Activated CD8-positive, alpha-beta memory T cell treated with anti-CD3 and anti-CD28 coated beads for 36 hours (primary cell): Measurements from ENCODE around the gene CSRP3. TPM values are rescaled to one million over a fixed set of nuclear protein-coding genes. Genes with fewer than 3 reads are reported as not detected.

Source experiments
- CTCF ChIA-PET: fragments of 350-600 bp; sonication (Branson Sonifier 250); formaldehyde crosslinking; loops from one replicate; lab custom pipeline; 2021; ENCODE audit warnings: antibody characterized with exemption; lab: Charles Lee
- POLR2A ChIA-PET: fragments of 350-600 bp; sonication (Branson Sonifier 250); formaldehyde crosslinking; loops from one replicate; lab custom pipeline; 2021; ENCODE audit warnings: antibody characterized with exemption; lab: Charles Lee
- total RNA-seq, 2 experiments: library from RNA; stranded (reverse); gene quantifications; one replicate each; pipeline ENCODE4 v1.2.3, GENCODE V29; 2021

CSRP3 gene
- total RNA-seq, 2 experiments from 2014 or later = not detected

- POLR2A ChIA-PET = no interaction called here
- CTCF ChIA-PET = no interaction called here
Observed at GRCh38 chr11:19228968-19229367, 27.2 kb upstream of the CSRP3 start.

- POLR2A ChIA-PET = no interaction called here
- CTCF ChIA-PET = interaction anchor here (1.2 kb wide), 1 partner anchor 33 kb away, joined by 3 read pairs; no protein-coding TSS in a partner anchor
Observed at GRCh38 chr11:19226378-19227195, 24.8 kb upstream of the CSRP3 start.

- ChIA-PET CTCF (no interaction called here), POLR2A (no interaction called here)
Observed at GRCh38 chr11:19225581-19225980, 23.8 kb upstream of the CSRP3 start.

- ChIA-PET POLR2A (no interaction called here), CTCF (no interaction called here)
Observed at GRCh38 chr11:19225123-19225522, 23.3 kb upstream of the CSRP3 start.

- CTCF ChIA-PET = no interaction called here
Observed at GRCh38 chr11:19220903-19221724, 19.3 kb upstream of the CSRP3 start.

GRCh38 chr11:19218786-19219460 is 17.1 kb upstream of the CSRP3 start:
- ChIA-PET POLR2A (no interaction called here), CTCF (no interaction called here)

More at GRCh38 chr11:19220903-19221724, 19.3 kb upstream of the CSRP3 start:
- POLR2A ChIA-PET = no interaction called here

GRCh38 chr11:19218216-19218615 is 16.4 kb upstream of the CSRP3 start:
- ChIA-PET CTCF (no interaction called here), POLR2A (no interaction called here)

- ChIA-PET POLR2A (no interaction called here), CTCF (no interaction called here)
Observed at GRCh38 chr11:19216709-19217374, 15.1 kb upstream of the CSRP3 start.

- ChIA-PET CTCF (interaction anchor here (0.6 kb wide), 1 partner anchor 1415 kb away, joined by 4 read pairs; no protein-coding TSS in a partner anchor), POLR2A (no interaction called here)
Observed at GRCh38 chr11:19216021-19216420, 14.2 kb upstream of the CSRP3 start.

GRCh38 chr11:19209617-19210370 is 8.0 kb upstream of the CSRP3 start:
- POLR2A ChIA-PET = no interaction called here
- CTCF ChIA-PET = no interaction called here

- POLR2A ChIA-PET = no interaction called here
- CTCF ChIA-PET = no interaction called here
Observed at GRCh38 chr11:19208959-19209546, 7.3 kb upstream of the CSRP3 start.

- ChIA-PET POLR2A (no interaction called here), CTCF (no interaction called here)
Observed at GRCh38 chr11:19208181-19208580, 6.4 kb upstream of the CSRP3 start.

- POLR2A ChIA-PET = no interaction called here
- CTCF ChIA-PET = no interaction called here
Observed at GRCh38 chr11:19204836-19205235, 3.1 kb upstream of the CSRP3 start.

- ChIA-PET POLR2A (no interaction called here), CTCF (interaction anchor here (0.9 kb wide), 1 partner anchor 22 kb away, joined by 3 read pairs; no protein-coding TSS in a partner anchor)
Observed at GRCh38 chr11:19200410-19201201, 1.2 kb downstream of the CSRP3 start.

- POLR2A ChIA-PET = no interaction called here
- CTCF ChIA-PET = no interaction called here
Observed at GRCh38 chr11:19199771-19200170, 2.0 kb downstream of the CSRP3 start.

- ChIA-PET CTCF (no interaction called here), POLR2A (no interaction called here)
Observed at GRCh38 chr11:19199048-19199447, 2.7 kb downstream of the CSRP3 start.

- ChIA-PET POLR2A (no interaction called here), CTCF (no interaction called here)
Observed at GRCh38 chr11:19196432-19196831, 5.4 kb downstream of the CSRP3 start.
